ENCODE results near the gene IGFBP3.

Gene IGFBP3

DNA sequence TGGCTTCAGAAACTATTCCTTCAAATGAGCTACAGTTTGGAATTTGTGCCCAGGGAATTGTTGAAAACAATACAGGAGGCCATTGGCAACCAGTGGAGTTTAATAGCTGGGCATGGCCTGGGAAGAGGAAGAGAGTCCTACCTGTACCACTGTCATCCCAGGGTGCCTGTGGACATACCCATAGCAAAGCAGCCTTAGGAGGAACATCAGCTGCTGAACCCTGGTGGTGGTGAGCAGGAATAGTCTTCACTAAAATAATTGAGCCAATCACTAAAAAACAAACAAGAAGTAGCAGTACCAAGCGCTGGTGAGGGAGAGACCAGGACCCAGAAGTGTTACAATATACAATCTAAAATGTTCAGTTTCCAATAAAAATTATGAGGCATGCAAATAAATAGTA is 18.3 kb downstream of the IGFBP3 start:
- no peak for TF ChIP-seq EZH2 (IDR thresholded peaks at IDR 0.05; ENCODE audit: borderline replicate concordance, low read depth, low read length, severe bottlenecking)
- TF ChIP-seq CTCF (IDR thresholded peaks at IDR 0.05; ENCODE audit: borderline replicate concordance, extremely low read depth, low read length, poor library complexity, severe bottlenecking): no peak
- H3K9ac ChIP-seq (ENCODE audit: low read depth, low read length): no peak overlapping the region
- no peaks in the 10 kb centered on the region for H3K4me1 ChIP-seq (ENCODE audit: insufficient read depth, low read length)
- no peaks in the 10 kb centered on the region for H3K9me3 ChIP-seq (ENCODE audit: insufficient read depth, low read length, severe bottlenecking)
- DNase-seq (no peak), ATAC-seq (ENCODE audit: insufficient read depth, low read depth) (no peak)
- H3K4me2 ChIP-seq (ENCODE audit: insufficient read depth, low read length): no peak overlapping the region
- no peaks in the 10 kb centered on the region for H3K79me2 ChIP-seq (ENCODE audit: insufficient read depth, low read length)
- no peaks in the 10 kb centered on the region for H3K36me3 ChIP-seq (ENCODE audit: insufficient read depth, low read length)
- no peak overlapping the region for H3K4me3 ChIP-seq (ENCODE audit: low read depth in 1 of 2, low read length in 2 of 2)
- peaks cover 4% of the 10 kb centered on the region for H3K27me3 ChIP-seq (ENCODE audit: insufficient read depth, low read length, poor library complexity)
- H3K27ac ChIP-seq (ENCODE audit: low read length): no peak overlapping the region
- H2AFZ ChIP-seq (ENCODE audit: low read depth, low read length): no peak overlapping the region
- no peaks in the 10 kb centered on the region for H4K20me1 ChIP-seq (ENCODE audit: insufficient read depth, low read length)

GRCh38 chr7:45901566-45901965 is 19.5 kb downstream of the IGFBP3 start:
- no peaks in the 10 kb centered on the region for H4K20me1 ChIP-seq (ENCODE audit: insufficient read depth, low read length)
- H3K4me3 ChIP-seq (ENCODE audit: low read depth in 1 of 2, low read length in 2 of 2): no peak overlapping the region
- TF ChIP-seq CTCF (IDR thresholded peaks at IDR 0.05; ENCODE audit: borderline replicate concordance, extremely low read depth, low read length, poor library complexity, severe bottlenecking) (no peak), EZH2 (IDR thresholded peaks at IDR 0.05; ENCODE audit: borderline replicate concordance, low read depth, low read length, severe bottlenecking) (no peak)
- H3K79me2 ChIP-seq (ENCODE audit: insufficient read depth, low read length): no peaks in the 10 kb centered on the region
- no peaks in the 10 kb centered on the region for H3K4me1 ChIP-seq (ENCODE audit: insufficient read depth, low read length)
- ATAC-seq (ENCODE audit: insufficient read depth, low read depth) (no peak), DNase-seq (no peak)
- H2AFZ ChIP-seq (ENCODE audit: low read depth, low read length): no peak overlapping the region
- H3K27ac ChIP-seq (ENCODE audit: low read length): no peak overlapping the region
- H3K9me3 ChIP-seq (ENCODE audit: insufficient read depth, low read length, severe bottlenecking): no peaks in the 10 kb centered on the region
- no peak overlapping the region for H3K4me2 ChIP-seq (ENCODE audit: insufficient read depth, low read length)
- H3K9ac ChIP-seq (ENCODE audit: low read depth, low read length): no peak overlapping the region
- no peaks in the 10 kb centered on the region for H3K36me3 ChIP-seq (ENCODE audit: insufficient read depth, low read length)
- peaks cover 4% of the 10 kb centered on the region for H3K27me3 ChIP-seq (ENCODE audit: insufficient read depth, low read length, poor library complexity)

DNA sequence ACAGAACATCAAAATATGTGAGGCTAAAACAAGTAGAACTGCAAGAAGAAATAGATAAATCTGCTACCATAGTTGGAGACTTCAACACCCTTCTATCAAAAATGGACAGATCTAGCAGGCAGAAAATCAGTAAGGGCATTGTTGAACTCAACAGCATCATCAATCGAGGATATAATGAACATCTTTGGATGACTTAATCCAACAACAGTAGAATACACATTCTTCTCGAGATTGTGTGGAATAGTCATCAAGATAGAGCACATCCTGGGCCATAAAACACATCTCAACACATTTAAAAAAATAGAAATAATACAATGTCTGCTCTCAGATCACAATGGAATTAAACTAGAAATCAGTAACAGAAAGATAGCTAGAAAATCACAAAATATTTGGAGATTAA is 22.9 kb downstream of the IGFBP3 start:
- Histone ChIP-seq H3K79me2 (ENCODE audit: insufficient read depth, low read length) (no peaks in the 10 kb centered on the region), H3K4me3 (ENCODE audit: low read depth in 1 of 2, low read length in 2 of 2) (no peak overlapping the region), H3K27me3 (ENCODE audit: insufficient read depth, low read length, poor library complexity) (peaks cover 13% of the 10 kb centered on the region), H3K9ac (ENCODE audit: low read depth, low read length) (no peak overlapping the region), H4K20me1 (ENCODE audit: insufficient read depth, low read length) (no peaks in the 10 kb centered on the region), H3K9me3 (ENCODE audit: insufficient read depth, low read length, severe bottlenecking) (no peaks in the 10 kb centered on the region), H3K4me2 (ENCODE audit: insufficient read depth, low read length) (no peak overlapping the region), H3K36me3 (ENCODE audit: insufficient read depth, low read length) (no peaks in the 10 kb centered on the region), H3K4me1 (ENCODE audit: insufficient read depth, low read length) (no peaks in the 10 kb centered on the region), H2AFZ (ENCODE audit: low read depth, low read length) (no peak overlapping the region), H3K27ac (ENCODE audit: low read length) (no peak overlapping the region)
- ATAC-seq (ENCODE audit: insufficient read depth, low read depth): no peak
- DNase-seq: no peak
- TF ChIP-seq EZH2 (IDR thresholded peaks at IDR 0.05; ENCODE audit: borderline replicate concordance, low read depth, low read length, severe bottlenecking) (no peak), CTCF (IDR thresholded peaks at IDR 0.05; ENCODE audit: borderline replicate concordance, extremely low read depth, low read length, poor library complexity, severe bottlenecking) (no peak)
